ENCODE results near the gene OSBP. TPM values are rescaled to one million over a fixed set of nuclear protein-coding genes. Genes with fewer than 3 reads are reported as not detected.
"Not testable (repeated sequence)": the region's sequence is repeated elsewhere in the genome, so short reads cannot be mapped to it uniquely, and the experiment has no call there.

OSBP gene
- polyA plus RNA-seq, 1 donor from 2014 or later: 24.4 TPM

GRCh38 chr11:59550368-59550841 lies 65.2 kb downstream of the OSBP start:
- H3K9me3 ChIP-seq (ENCODE audit: low read length): no peaks in the 10 kb centered on the region
- no peaks in the 10 kb centered on the region for H4K20me1 ChIP-seq (ENCODE audit: insufficient read depth)
- no peaks in the 10 kb centered on the region for H3K27me3 ChIP-seq (ENCODE audit: insufficient read depth, low read depth, low read length)
- H3K79me2 ChIP-seq (replicated peaks; ENCODE audit: insufficient read depth, low read length): no peaks in the 10 kb centered on the region
- H3K4me2 ChIP-seq (ENCODE audit: low read length): peak overlapping the region; percentile 51
- peak overlapping the region; percentile 80 for H3K27ac ChIP-seq (ENCODE audit: low read length)
- H3F3A ChIP-seq (ENCODE audit: insufficient read depth, low read length, poor library complexity, severe bottlenecking): peaks cover 12% of the 10 kb centered on the region
- peak overlapping the region; percentile 76 for H3K9ac ChIP-seq (ENCODE audit: low read length)
- no peaks in the 10 kb centered on the region for H3K9me2 ChIP-seq (ENCODE audit: insufficient read depth, low read length)
- H3K36me3 ChIP-seq (ENCODE audit: insufficient read depth, low read length): no peaks in the 10 kb centered on the region
- TF ChIP-seq, protein P1, sequence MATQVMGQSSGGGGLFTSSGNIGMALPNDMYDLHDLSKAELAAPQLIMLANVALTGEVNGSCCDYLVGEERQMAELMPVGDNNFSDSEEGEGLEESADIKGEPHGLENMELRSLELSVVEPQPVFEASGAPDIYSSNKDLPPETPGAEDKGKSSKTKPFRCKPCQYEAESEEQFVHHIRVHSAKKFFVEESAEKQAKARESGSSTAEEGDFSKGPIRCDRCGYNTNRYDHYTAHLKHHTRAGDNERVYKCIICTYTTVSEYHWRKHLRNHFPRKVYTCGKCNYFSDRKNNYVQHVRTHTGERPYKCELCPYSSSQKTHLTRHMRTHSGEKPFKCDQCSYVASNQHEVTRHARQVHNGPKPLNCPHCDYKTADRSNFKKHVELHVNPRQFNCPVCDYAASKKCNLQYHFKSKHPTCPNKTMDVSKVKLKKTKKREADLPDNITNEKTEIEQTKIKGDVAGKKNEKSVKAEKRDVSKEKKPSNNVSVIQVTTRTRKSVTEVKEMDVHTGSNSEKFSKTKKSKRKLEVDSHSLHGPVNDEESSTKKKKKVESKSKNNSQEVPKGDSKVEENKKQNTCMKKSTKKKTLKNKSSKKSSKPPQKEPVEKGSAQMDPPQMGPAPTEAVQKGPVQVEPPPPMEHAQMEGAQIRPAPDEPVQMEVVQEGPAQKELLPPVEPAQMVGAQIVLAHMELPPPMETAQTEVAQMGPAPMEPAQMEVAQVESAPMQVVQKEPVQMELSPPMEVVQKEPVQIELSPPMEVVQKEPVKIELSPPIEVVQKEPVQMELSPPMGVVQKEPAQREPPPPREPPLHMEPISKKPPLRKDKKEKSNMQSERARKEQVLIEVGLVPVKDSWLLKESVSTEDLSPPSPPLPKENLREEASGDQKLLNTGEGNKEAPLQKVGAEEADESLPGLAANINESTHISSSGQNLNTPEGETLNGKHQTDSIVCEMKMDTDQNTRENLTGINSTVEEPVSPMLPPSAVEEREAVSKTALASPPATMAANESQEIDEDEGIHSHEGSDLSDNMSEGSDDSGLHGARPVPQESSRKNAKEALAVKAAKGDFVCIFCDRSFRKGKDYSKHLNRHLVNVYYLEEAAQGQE (IDR thresholded peaks at IDR 0.05; ENCODE audit: borderline replicate concordance): no peak
- TF ChIP-seq TAF1 (IDR thresholded peaks at IDR 0.05; ENCODE audit: low read depth) (peak; percentile 47), SMC3 (conservative IDR thresholded peaks at IDR 0.05; ENCODE audit: poor library complexity) (peak; percentile 41), RAD21 (conservative IDR thresholded peaks at IDR 0.05) (no peak), CTCF (IDR thresholded peaks at IDR 0.05; ENCODE audit: poor library complexity, severe bottlenecking) (peak; percentile 90), EP300 (conservative IDR thresholded peaks at IDR 0.05; ENCODE audit: poor library complexity, severe bottlenecking) (peak; percentile 62), POLR2AphosphoS5 (IDR thresholded peaks at IDR 0.05) (no peak), MXI1 (conservative IDR thresholded peaks at IDR 0.05; ENCODE audit: poor library complexity, severe bottlenecking) (no peak), EZH2 (IDR thresholded peaks at IDR 0.05; ENCODE audit: borderline replicate concordance, insufficient read depth, low read length, poor library complexity, severe bottlenecking) (no peak)
- H2AFZ ChIP-seq (ENCODE audit: low read depth, low read length): peak overlapping the region; percentile 45
- H3K4me3 ChIP-seq (ENCODE audit: low read length): peak overlapping the region; percentile 67

- H2AFZ ChIP-seq (ENCODE audit: low read depth, low read length): no peak overlapping the region
- H3K9me3 ChIP-seq (ENCODE audit: low read length): no peaks in the 10 kb centered on the region
- no peaks in the 10 kb centered on the region for H3K36me3 ChIP-seq (ENCODE audit: insufficient read depth, low read length)
- no peaks in the 10 kb centered on the region for H3K27me3 ChIP-seq (ENCODE audit: insufficient read depth, low read depth, low read length)
- H3K9ac ChIP-seq (ENCODE audit: low read length): no peak overlapping the region
- no peak for TF ChIP-seq SMC3 (conservative IDR thresholded peaks at IDR 0.05; ENCODE audit: poor library complexity)
- TF ChIP-seq MXI1 (conservative IDR thresholded peaks at IDR 0.05; ENCODE audit: poor library complexity, severe bottlenecking): no peak
- no peak for TF ChIP-seq POLR2AphosphoS5 (IDR thresholded peaks at IDR 0.05)
- TF ChIP-seq RAD21 (conservative IDR thresholded peaks at IDR 0.05): no peak
- no peak for TF ChIP-seq CTCF (IDR thresholded peaks at IDR 0.05; ENCODE audit: poor library complexity, severe bottlenecking)
- no peak for TF ChIP-seq TAF1 (IDR thresholded peaks at IDR 0.05; ENCODE audit: low read depth)
- no peak for TF ChIP-seq EZH2 (IDR thresholded peaks at IDR 0.05; ENCODE audit: borderline replicate concordance, insufficient read depth, low read length, poor library complexity, severe bottlenecking)
- no peak for TF ChIP-seq EP300 (conservative IDR thresholded peaks at IDR 0.05; ENCODE audit: poor library complexity, severe bottlenecking)
- H3K4me3 ChIP-seq (ENCODE audit: low read length): no peak overlapping the region
- no peak overlapping the region for H3K4me2 ChIP-seq (ENCODE audit: low read length)
- no peaks in the 10 kb centered on the region for H3K79me2 ChIP-seq (replicated peaks; ENCODE audit: insufficient read depth, low read length)
- no peaks in the 10 kb centered on the region for H3K9me2 ChIP-seq (ENCODE audit: insufficient read depth, low read length)
- no peak overlapping the region for H3K27ac ChIP-seq (ENCODE audit: low read length)
- H3F3A ChIP-seq (ENCODE audit: insufficient read depth, low read length, poor library complexity, severe bottlenecking): peaks cover 12% of the 10 kb centered on the region
- no peaks in the 10 kb centered on the region for H4K20me1 ChIP-seq (ENCODE audit: insufficient read depth)
Measured at GRCh38 chr11:59548309-59548656, 67.3 kb downstream of the OSBP start.

DNA sequence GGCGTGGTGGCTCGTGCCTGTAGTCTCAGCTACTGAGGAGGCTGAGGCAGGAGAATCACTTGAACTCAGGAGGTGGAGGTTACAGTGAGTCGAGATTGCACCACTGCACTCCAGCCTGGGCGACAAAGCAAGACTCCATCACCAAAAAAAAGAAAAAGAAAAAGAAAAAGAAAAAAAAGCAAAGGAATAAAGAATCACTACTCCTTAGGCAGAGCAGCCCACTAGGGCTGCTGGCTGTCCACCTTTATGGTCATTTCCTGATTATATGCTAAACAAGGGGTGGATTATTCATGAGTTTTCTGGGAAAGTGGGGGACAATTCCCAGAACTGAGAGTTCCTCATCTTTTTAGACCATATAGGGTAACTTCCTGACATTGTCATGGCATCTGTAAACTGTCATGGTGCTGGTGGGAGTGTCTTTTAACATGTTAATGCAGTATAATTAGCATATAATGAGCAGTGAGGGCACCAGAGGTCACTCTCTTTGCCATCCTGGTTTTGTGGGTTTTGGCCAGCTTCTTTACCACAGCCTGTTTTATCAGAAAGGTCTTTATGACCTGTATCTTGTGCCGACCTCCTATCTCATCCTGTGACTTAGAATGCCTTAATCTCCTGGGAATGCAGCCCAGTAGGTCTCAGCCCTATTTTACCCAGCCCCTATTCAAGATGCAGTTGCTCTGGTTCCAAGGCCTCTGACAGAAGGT lies 67.8 kb downstream of the OSBP start:
- H3K27me3 ChIP-seq (ENCODE audit: insufficient read depth, low read depth, low read length); H3K9ac ChIP-seq (ENCODE audit: low read length); H3K4me2 ChIP-seq (ENCODE audit: low read length); H3K9me2 ChIP-seq (ENCODE audit: insufficient read depth, low read length); H3K9me3 ChIP-seq (ENCODE audit: low read length); H3K79me2 ChIP-seq (replicated peaks; ENCODE audit: insufficient read depth, low read length); H3K36me3 ChIP-seq (ENCODE audit: insufficient read depth, low read length); H3K27ac ChIP-seq (ENCODE audit: low read length); H3K4me3 ChIP-seq (ENCODE audit: low read length); H2AFZ ChIP-seq (ENCODE audit: low read depth, low read length); H4K20me1 ChIP-seq (ENCODE audit: insufficient read depth): not testable (repeated sequence)
- peaks cover 12% of the 10 kb centered on the region for H3F3A ChIP-seq (ENCODE audit: insufficient read depth, low read length, poor library complexity, severe bottlenecking)
